ENCODE measurements around the gene MAB21L3.

DNA sequence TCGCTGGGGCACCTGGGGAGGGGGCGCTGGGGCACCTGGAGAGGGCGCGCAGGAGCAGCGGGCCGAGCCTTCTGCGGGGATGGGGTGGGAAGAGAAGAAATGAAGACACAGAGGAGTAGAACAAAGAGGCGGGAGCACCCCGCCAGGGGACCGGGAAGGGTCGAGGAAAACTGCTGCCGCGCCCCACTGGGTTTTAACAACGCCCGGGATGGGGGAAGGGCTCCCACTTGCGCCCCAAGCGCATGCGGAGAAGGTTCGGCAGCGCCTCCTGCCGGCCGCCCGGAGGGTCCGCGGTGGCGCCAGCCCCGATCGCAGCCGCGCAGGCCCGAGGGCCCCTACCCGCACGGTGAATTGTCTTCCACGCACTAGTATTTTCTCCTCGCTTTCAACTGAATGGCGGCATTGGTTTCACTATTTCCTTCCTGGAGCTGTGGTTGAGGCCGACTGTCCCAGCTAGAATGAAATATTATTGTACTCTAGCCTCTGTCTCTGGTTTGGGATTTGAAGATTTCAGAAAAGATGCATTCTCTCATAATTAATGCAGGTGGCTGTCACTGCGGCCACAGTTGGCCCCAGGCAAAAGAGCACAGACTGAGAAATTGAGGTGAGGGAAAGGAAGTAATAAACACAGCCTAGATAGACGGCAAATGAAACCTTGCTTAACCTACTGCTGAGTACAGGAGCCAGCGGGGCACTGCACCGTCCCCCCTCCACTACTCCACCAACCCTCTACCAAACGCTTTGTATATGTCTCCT lies 57.3 kb downstream of the MAB21L3 start:
- no peak for TF ChIP-seq POLR2A (IDR thresholded peaks at IDR 0.05)
- TF ChIP-seq, protein P1, sequence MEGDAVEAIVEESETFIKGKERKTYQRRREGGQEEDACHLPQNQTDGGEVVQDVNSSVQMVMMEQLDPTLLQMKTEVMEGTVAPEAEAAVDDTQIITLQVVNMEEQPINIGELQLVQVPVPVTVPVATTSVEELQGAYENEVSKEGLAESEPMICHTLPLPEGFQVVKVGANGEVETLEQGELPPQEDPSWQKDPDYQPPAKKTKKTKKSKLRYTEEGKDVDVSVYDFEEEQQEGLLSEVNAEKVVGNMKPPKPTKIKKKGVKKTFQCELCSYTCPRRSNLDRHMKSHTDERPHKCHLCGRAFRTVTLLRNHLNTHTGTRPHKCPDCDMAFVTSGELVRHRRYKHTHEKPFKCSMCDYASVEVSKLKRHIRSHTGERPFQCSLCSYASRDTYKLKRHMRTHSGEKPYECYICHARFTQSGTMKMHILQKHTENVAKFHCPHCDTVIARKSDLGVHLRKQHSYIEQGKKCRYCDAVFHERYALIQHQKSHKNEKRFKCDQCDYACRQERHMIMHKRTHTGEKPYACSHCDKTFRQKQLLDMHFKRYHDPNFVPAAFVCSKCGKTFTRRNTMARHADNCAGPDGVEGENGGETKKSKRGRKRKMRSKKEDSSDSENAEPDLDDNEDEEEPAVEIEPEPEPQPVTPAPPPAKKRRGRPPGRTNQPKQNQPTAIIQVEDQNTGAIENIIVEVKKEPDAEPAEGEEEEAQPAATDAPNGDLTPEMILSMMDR (IDR thresholded peaks at IDR 0.05): peak; percentile 78 to 96
- no peak for TF ChIP-seq EP300 (IDR thresholded peaks at IDR 0.05)
- TF ChIP-seq POLR2AphosphoS5 (IDR thresholded peaks at IDR 0.05): no peak

All from suprapubic skin (tissue), 4 donors.